ENCODE results near the gene PWP1. TPM values are rescaled to one million over a fixed set of nuclear protein-coding genes. Genes with fewer than 3 reads are reported as not detected.
"Not testable (repeated sequence)": the region's sequence is repeated elsewhere in the genome, so short reads cannot be mapped to it uniquely, and the experiment has no call there.

PWP1 gene
- total RNA-seq, 1 donor from 2014 or later: 52.9 TPM

DNA sequence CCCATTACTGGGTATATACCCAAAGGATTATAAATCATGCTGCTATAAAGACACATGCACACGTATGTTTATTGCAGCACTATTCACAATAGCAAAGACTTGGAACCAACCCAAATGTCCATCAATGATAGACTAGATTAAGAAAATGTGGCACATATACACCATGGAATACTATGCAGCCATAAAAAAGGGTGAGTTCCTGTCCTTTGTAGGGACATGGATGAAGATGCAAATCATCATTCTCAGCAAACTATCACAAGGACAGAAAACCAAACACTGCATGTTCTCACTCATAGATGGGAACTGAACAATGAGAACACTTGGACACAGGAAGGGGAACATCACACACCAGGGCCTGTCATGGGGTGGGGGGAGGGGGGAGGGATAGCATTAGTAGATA is 42.1 kb downstream of the PWP1 start:
- H3K4me1 Mint-ChIP-seq (ENCODE audit: low read depth); H3K9me3 Mint-ChIP-seq; intact Hi-C loops (cut with micrococcal nuclease); DNase-seq (ENCODE audit: low spot score); H3K4me3 Mint-ChIP-seq (ENCODE audit: low read depth); H3K36me3 Mint-ChIP-seq (ENCODE audit: low read depth); H3K27ac Mint-ChIP-seq; H3K27me3 Mint-ChIP-seq (ENCODE audit: low read depth): not testable (repeated sequence)

DNA sequence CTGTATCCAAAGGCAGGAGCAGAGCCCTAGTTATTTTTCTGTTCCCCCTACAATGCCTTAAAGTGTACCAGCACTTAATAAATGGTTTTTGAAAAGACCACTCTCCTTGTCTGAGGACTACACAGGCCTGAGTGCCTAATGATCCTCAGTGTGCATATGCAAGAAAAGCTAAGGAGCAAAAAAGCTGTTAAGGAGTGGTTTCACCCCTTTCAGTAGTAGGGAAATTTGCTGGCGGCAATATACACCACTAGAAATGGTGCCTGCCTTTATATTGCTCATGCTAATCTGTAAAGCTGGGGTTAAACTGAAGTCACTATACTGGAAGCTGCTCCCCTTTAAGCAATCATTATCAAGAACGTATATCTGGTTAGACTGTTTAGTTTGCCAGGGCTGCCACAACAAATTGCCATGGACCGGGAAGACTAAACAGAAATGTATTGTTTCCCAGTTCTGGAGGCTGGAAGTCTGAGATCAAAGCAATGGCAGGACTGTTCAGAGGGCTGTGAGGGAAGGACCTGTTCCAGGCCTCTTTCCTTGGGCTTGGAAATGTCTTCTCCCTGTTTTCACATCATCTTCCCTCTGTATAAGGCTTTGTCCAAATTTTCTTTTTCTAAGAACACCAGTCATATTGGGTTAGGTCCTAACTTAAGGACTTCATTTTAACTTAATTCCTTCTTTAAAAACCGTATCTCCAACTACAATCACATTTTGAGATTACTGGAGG is 45.2 kb downstream of the PWP1 start:
- no peak overlapping the region for H3K4me3 Mint-ChIP-seq (ENCODE audit: low read depth)
- intact Hi-C loops (cut with micrococcal nuclease): no loop called here
- peaks cover 21% of the 10 kb centered on the region for H3K36me3 Mint-ChIP-seq (ENCODE audit: low read depth)
- H3K9me3 Mint-ChIP-seq: no peaks in the 10 kb centered on the region
- no peaks in the 10 kb centered on the region for H3K4me1 Mint-ChIP-seq (ENCODE audit: low read depth)
- no peaks in the 10 kb centered on the region for H3K27me3 Mint-ChIP-seq (ENCODE audit: low read depth)
- DNase-seq (ENCODE audit: low spot score): no peak
- no peak overlapping the region for H3K27ac Mint-ChIP-seq

DNA sequence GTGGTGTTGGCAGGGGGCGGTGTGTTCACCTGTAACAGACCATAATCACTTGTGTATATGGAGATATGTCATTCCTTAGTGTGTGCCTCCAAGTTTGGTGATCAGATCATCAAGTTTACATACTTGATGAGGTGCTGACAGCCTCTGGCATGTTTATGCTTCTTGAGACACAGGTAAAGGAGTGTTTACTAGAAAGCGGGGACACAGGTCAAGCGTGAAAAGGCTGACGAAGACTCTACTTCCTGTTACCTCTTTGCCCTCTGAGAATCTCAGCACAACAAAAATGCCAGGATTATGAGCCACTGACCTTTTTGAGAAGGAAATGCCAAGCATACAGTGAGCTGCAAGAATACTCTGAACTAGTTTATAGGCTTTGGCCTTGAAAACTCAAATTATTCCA is 45.8 kb downstream of the PWP1 start:
- Mint-ChIP-seq H3K4me1 (ENCODE audit: low read depth) (no peaks in the 10 kb centered on the region), H3K4me3 (ENCODE audit: low read depth) (no peak overlapping the region), H3K9me3 (no peaks in the 10 kb centered on the region), H3K27ac (no peak overlapping the region), H3K36me3 (ENCODE audit: low read depth) (peaks cover 27% of the 10 kb centered on the region), H3K27me3 (ENCODE audit: low read depth) (no peaks in the 10 kb centered on the region)
- intact Hi-C loops (cut with micrococcal nuclease): no loop called here
- no peak for DNase-seq (ENCODE audit: low spot score)

DNA sequence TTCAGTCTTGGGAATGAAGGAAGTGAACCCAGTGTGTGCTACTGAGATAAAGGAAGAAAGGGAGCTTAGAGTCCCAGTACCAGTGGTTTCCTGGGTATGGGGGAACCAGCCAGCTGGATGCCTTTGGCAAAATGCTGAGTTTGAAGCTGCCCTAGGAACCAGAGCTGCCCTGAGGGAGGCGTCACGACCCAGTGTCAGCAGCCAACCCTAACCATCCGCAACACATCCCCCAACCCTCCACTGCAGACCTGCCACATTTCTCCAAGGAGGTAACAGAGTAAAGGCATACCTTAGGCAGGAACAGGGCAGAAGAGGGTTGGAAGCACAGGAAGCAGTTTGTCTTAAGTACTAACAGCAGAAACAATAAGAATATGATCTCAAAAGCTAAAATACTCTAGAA is 46.8 kb downstream of the PWP1 start:
- H3K4me3 Mint-ChIP-seq (ENCODE audit: low read depth): no peak overlapping the region
- H3K4me1 Mint-ChIP-seq (ENCODE audit: low read depth): peaks cover 2% of the 10 kb centered on the region
- H3K36me3 Mint-ChIP-seq (ENCODE audit: low read depth): peaks cover 37% of the 10 kb centered on the region
- no peaks in the 10 kb centered on the region for H3K27me3 Mint-ChIP-seq (ENCODE audit: low read depth)
- intact Hi-C loops (cut with micrococcal nuclease): no loop called here
- H3K27ac Mint-ChIP-seq: no peak overlapping the region
- no peak for DNase-seq (ENCODE audit: low spot score)
- no peaks in the 10 kb centered on the region for H3K9me3 Mint-ChIP-seq

DNA sequence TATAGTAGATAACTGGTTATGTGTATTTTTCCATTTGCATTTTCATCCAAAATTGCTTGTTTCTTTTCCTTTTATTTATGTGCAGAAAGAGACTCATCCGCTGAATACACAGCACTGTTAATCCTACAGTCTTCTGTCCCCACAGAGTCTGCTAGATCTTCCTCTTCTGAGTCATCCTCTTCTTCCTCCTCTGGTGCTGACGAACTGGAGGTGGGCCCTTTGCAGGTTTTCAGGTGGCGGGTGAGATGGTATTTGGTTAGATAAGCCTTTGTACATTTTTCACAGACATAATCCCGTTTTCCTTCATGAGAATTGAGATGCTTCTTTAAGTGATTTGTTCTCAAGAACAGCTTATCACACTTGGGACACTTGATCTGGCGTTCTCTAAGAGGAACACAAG is 48.5 kb downstream of the PWP1 start:
- Mint-ChIP-seq H3K27me3 (ENCODE audit: low read depth) (no peaks in the 10 kb centered on the region), H3K36me3 (ENCODE audit: low read depth) (peaks cover 54% of the 10 kb centered on the region), H3K4me3 (ENCODE audit: low read depth) (no peak overlapping the region), H3K27ac (no peak overlapping the region), H3K4me1 (ENCODE audit: low read depth) (peaks cover 2% of the 10 kb centered on the region), H3K9me3 (no peaks in the 10 kb centered on the region)
- no peak for DNase-seq (ENCODE audit: low spot score)
- intact Hi-C loops (cut with micrococcal nuclease): no loop called here

DNA sequence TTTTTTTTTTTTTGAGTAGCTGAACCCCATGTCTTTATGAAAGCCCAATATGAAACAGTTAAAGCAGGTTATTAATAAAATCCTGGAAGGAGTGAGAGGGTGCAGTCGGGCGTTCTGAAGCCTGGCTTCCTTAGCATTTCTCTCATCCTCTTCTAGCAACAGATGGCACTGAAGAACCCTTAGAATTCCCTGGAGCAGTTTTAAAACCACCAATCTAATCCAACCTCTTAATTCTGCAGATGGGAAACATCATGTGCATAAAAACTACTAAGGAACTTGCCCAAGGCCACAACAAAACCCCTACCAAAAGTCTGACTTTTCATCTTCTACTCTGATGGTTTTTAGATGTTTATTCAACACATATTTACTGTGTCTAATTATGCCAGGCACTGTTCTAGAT is 50.2 kb downstream of the PWP1 start:
- no peaks in the 10 kb centered on the region for H3K27me3 Mint-ChIP-seq (ENCODE audit: low read depth)
- H3K9me3 Mint-ChIP-seq: no peaks in the 10 kb centered on the region
- no peak overlapping the region for H3K4me3 Mint-ChIP-seq (ENCODE audit: low read depth)
- H3K36me3 Mint-ChIP-seq (ENCODE audit: low read depth): peaks cover 64% of the 10 kb centered on the region
- intact Hi-C loops (cut with micrococcal nuclease): no loop called here
- no peak overlapping the region for H3K27ac Mint-ChIP-seq
- H3K4me1 Mint-ChIP-seq (ENCODE audit: low read depth): peaks cover 2% of the 10 kb centered on the region
- no peak for DNase-seq (ENCODE audit: low spot score)

DNA sequence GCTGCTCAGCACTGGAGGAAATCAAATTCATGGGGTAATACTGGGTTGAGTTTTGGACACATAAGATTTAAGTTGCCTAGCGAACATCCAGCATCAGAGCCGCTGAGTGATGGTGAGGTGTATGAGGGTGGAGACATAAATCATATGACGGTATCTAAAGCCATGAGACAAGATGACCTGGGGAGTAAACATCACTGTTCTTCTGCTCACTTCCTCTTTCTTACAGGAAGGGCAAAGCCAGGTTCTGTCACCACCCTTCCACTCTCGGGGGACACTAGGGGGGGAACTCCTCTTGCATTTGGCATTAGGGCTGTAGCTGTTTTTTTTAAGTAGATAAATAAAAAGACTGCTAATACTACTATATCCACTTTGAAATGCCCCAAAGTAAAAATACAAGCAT is 51.3 kb downstream of the PWP1 start:
- Mint-ChIP-seq H3K9me3 (no peaks in the 10 kb centered on the region), H3K36me3 (ENCODE audit: low read depth) (peaks cover 76% of the 10 kb centered on the region), H3K4me1 (ENCODE audit: low read depth) (peaks cover 2% of the 10 kb centered on the region), H3K27ac (no peak overlapping the region), H3K4me3 (ENCODE audit: low read depth) (no peak overlapping the region), H3K27me3 (ENCODE audit: low read depth) (no peaks in the 10 kb centered on the region)
- no peak for DNase-seq (ENCODE audit: low spot score)
- intact Hi-C loops (cut with micrococcal nuclease): no loop called here

DNA sequence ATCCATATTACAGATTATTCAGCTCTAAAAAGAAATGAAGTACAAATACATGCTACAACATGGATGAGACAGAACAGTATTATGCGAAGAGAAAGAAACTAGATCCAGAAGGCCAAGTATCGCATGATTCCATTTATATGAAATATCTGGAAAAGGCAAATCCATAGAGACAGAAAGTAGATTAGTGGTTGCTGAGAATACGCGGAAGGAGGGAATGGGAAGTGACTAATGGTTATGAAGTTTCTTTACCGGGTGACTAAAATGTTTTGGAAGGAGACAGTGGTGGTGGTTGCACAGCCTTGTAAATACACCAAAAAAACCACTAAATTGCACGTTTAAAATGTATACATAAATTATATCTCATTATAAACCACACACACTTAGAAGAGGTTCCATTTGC is 62.9 kb downstream of the PWP1 start:
- DNase-seq (ENCODE audit: low spot score): no peak
- no peak overlapping the region for H3K4me3 Mint-ChIP-seq (ENCODE audit: low read depth)
- intact Hi-C loops (cut with micrococcal nuclease): no loop called here
- peaks cover 2% of the 10 kb centered on the region for H3K4me1 Mint-ChIP-seq (ENCODE audit: low read depth)
- no peak overlapping the region for H3K27ac Mint-ChIP-seq
- no peaks in the 10 kb centered on the region for H3K9me3 Mint-ChIP-seq
- H3K36me3 Mint-ChIP-seq (ENCODE audit: low read depth): peaks cover 42% of the 10 kb centered on the region
- H3K27me3 Mint-ChIP-seq (ENCODE audit: low read depth): no peaks in the 10 kb centered on the region

DNA sequence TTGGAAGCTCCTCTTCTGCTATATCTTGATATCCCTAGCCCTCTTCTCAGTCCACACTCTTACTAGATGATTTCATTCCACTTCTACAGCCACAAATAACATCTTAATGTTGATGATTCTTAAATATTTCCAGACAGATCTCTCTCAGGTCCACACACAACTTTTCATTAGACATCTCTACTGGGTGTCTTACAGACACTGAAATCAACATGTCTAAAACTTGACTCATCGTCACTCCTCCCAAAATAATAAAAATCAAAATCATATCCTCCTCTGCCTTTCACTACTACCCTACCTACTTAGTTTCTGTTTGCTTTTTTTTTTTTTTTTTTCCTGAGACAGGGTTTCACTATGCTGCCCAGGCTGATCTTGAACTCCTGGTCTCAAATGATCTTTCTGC is 63.5 kb downstream of the PWP1 start:
- Mint-ChIP-seq H3K27me3 (ENCODE audit: low read depth) (no peaks in the 10 kb centered on the region), H3K27ac (no peak overlapping the region), H3K36me3 (ENCODE audit: low read depth) (peaks cover 45% of the 10 kb centered on the region), H3K9me3 (no peaks in the 10 kb centered on the region), H3K4me1 (ENCODE audit: low read depth) (peaks cover 2% of the 10 kb centered on the region), H3K4me3 (ENCODE audit: low read depth) (no peak overlapping the region)
- intact Hi-C loops (cut with micrococcal nuclease): no loop called here
- no peak for DNase-seq (ENCODE audit: low spot score)

DNA sequence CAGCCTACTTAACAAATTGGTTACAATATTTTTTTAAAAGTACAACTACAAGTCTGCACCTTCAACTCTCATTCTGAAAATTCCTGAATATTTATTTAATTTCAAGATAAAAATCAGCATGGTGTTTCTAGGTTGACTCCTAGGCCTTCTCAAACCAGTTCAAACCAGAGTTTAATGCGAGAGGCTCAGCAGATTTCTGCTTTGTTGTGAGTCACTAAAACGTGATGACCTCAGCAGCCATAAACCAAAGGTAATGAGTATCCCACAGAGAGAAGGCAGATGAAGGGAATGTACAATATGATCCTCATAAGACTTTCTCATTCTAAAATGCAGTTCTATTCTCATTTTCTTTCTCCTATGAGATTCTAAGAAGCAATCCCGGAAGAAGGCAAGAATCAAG is 73.8 kb downstream of the PWP1 start:
- Mint-ChIP-seq H3K4me3 (ENCODE audit: low read depth) (peak overlapping the region; percentile 91), H3K27ac (peak overlapping the region; percentile 82), H3K36me3 (ENCODE audit: low read depth) (peaks cover 41% of the 10 kb centered on the region), H3K27me3 (ENCODE audit: low read depth) (peaks cover 2% of the 10 kb centered on the region), H3K9me3 (peaks cover 5% of the 10 kb centered on the region), H3K4me1 (ENCODE audit: low read depth) (peaks cover 27% of the 10 kb centered on the region)
- DNase-seq (ENCODE audit: low spot score): no peak
- intact Hi-C loops (cut with micrococcal nuclease): no loop called here

DNA sequence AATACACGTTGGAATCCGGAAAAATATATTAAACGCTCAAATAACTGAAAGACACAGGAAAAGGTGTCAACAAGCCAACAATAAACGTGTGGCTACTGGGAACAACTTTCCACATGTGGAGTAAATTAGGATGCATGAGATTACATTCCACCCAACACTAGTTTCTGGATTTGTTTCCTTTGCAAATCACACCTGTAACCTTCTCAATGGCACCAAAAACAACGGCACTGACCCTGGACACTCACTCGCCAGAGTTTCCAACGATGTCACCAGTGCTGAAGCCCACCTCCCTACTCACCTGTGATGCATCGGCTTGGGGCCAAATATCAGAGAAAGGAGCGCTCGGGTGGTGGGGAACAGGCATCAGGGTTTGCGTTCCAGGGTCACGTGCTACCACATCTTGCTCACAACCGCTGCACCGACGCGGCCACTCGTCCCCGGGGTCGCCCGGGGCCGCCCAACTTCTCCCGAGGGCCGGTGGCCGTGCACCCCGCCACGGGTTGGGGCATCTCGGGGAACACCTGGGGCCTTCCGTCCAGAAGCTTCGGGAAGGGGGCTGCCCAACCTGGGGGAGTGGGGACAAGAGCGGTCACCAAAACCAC is 74.7 kb downstream of the PWP1 start:
- H3K27ac Mint-ChIP-seq: peak overlapping the region; percentile 82

DNA sequence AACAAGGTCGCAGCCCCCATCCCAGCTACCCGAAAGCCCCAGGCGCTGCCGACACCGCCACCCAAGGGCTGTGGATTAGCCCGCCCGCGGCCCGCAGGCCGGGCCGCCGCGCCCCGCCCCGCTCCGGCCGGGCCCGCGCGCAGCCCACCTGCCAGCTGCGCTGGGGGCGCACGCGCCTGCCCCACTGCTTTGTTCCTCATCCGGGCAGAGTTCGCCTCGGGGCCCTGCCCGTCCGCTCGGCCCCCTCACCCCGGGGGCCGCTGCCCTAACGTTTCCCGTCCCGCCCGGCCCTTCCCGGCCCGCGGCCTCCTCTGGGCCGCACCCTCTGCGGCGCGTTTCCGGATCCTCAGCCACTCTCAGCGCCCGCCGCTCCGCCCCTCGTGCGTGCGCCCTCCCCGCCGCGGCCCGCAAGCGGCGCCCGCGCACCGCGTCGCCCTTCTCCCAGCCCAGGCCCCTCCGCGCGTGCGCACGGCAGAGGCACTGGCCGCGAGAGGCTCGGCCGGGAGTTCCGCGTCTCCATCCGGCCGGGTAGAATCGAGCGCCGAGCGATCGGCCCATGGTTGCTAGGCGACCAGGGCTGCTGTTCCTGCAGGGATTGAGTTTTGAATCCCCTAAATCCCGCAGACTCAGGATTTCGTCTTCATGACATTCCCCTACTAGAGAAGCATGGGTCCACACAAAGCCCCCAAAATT is 75.4 kb downstream of the PWP1 start, which contains the start of gene PRDM4:
Gene PRDM4 (minus strand): TSS at position 329 of the 693 bp plus-strand sequence. CDS start 622 bp downstream, outside the sequence.
- H3K27me3 Mint-ChIP-seq (ENCODE audit: low read depth): peaks cover 3% of the 10 kb centered on the region
- peak within 1 kb of the TSS; percentile 82 for H3K27ac Mint-ChIP-seq
- H3K4me1 Mint-ChIP-seq (ENCODE audit: low read depth): peaks cover 27% of the 10 kb centered on the region
- peaks cover 5% of the 10 kb centered on the region for H3K9me3 Mint-ChIP-seq
- intact Hi-C loops (cut with micrococcal nuclease): loop anchor here (1.0 to 2.0 kb wide), 2 partner anchors 76 to 124 kb away; partner anchors contain the start of gene PWP1
- H3K4me3 Mint-ChIP-seq (ENCODE audit: low read depth): peak within 1 kb of the TSS; percentile 91
- peak; percentile 91 for DNase-seq (ENCODE audit: low spot score)
- peaks cover 35% of the 10 kb centered on the region for H3K36me3 Mint-ChIP-seq (ENCODE audit: low read depth)

More for the DNA sequence above, 74.7 kb downstream of the PWP1 start:
- H3K9me3 Mint-ChIP-seq: peaks cover 5% of the 10 kb centered on the region
- peaks cover 27% of the 10 kb centered on the region for H3K4me1 Mint-ChIP-seq (ENCODE audit: low read depth)
- H3K27me3 Mint-ChIP-seq (ENCODE audit: low read depth): peaks cover 3% of the 10 kb centered on the region
- intact Hi-C loops (cut with micrococcal nuclease): loop anchor here (2.0 kb wide), 1 partner anchor 124 kb away; no protein-coding TSS in a partner anchor
- DNase-seq (ENCODE audit: low spot score): peak; percentile 26
- H3K36me3 Mint-ChIP-seq (ENCODE audit: low read depth): peaks cover 35% of the 10 kb centered on the region
- H3K4me3 Mint-ChIP-seq (ENCODE audit: low read depth): peak overlapping the region; percentile 91

DNA sequence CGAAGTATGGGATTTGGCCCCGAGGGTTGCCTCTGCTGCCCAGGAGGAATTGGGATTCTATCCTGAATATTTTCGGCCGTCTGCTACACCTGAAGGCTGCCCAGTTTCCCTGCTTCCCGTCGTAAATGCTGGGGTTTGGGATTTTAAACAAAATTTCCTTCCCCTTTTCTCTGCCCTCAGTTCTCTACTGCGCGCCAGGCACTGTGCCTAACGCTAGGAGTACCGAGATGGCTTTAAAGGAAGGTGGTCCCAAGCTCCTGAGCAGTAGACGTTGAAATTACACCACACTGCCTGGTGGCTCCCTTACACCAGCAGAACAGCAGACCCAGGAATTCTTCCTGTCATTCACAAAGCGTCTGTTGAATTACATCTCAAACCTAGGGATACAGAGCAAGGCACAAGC is 75.9 kb downstream of the PWP1 start:
- H3K36me3 Mint-ChIP-seq (ENCODE audit: low read depth): peaks cover 33% of the 10 kb centered on the region
- peaks cover 27% of the 10 kb centered on the region for H3K4me1 Mint-ChIP-seq (ENCODE audit: low read depth)
- intact Hi-C loops (cut with micrococcal nuclease): loop anchor here (1.0 to 2.0 kb wide), 2 partner anchors 76 to 123 kb away; partner anchors contain the start of gene PWP1
- H3K27ac Mint-ChIP-seq: peak overlapping the region; percentile 38
- DNase-seq (ENCODE audit: low spot score): no peak
- peak overlapping the region; percentile 83 for H3K4me3 Mint-ChIP-seq (ENCODE audit: low read depth)
- peaks cover 5% of the 10 kb centered on the region for H3K9me3 Mint-ChIP-seq
- H3K27me3 Mint-ChIP-seq (ENCODE audit: low read depth): peaks cover 3% of the 10 kb centered on the region
